Inferior parietal cortex (tissue), 1 donor: ENCODE results near the gene SNRPD2.
"Not testable (repeated sequence)": the region's sequence is repeated elsewhere in the genome, so short reads cannot be mapped to it uniquely, and the experiment has no call there.

Experiments used
- DNase-seq: peaks from one replicate; pipeline ENCODE4 v3.0.0-alpha.2; 2016; ENCODE audit errors: extremely low spot score

The SNRPD2 gene

GRCh38 chr19:45705115-45705514 lies 13.4 kb upstream of the SNRPD2 start:
- no peak for DNase-seq

DNA sequence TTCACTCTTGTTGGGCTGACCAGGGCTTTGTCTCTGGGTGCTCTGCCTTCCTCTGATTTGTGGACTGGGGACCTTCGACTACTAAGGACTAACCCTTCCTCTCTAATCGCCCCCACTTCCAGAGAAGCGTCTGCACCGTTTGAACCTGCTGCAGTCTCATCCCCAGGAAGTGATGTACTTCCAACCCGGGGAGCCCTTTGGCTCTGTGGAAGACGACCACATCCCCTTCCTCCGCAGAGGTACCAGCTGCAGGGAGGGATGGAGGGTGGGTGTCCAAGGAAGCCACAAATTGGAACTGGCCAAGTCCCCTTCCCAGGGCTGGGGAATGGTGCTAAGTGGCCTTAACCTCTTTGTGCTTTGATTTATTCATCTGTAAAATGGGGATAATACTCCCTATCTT lies 9.9 kb upstream of the SNRPD2 start:
- DNase-seq, result no peak

GRCh38 chr19:45693106-45693788 lies 1.5 kb upstream of the SNRPD2 start:
- peak; percentile 68 for DNase-seq

DNA sequence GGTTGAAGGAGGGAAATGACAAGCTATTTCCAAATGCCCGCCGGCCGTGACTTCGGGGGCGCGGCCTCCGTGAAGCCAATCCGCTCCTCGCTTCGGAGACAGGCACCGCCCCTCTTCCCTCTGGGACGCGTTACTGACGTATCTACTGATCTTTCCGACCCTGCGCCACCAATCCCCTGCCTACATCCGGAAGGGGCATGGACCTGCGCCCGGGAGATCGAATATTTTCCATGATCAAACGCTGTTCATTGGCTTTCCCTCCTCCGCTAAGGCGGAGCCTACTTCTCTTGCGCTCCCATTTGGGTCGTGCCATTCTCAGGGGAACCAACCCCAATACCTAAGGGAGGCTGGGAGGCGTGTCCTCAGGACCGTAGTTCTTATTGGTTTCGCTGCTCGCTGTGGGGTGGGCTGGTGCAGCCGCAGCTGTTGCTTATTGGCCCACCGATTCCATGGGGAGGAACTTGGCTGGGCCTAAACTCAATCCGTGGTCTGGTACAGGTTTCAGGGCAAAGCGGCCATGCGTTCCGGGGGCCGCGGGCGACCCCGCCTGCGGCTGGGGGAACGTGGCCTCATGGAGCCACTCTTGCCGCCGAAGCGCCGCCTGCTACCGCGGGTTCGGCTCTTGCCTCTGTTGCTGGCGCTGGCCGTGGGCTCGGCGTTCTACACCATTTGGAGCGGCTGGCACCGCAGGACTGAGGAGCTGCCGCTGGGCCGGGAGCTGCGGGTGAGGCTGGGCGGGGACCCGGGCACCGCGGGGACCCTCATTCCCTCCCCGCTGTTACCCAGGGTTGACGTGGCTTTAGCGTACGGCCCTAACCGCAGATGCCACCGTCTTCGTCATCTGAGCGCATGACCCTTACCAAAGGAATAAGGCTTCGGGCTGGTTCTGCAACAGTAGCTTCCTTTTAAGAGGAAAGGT lies 693 bp upstream of the SNRPD2 start, which contains the start of gene QPCTL:
QPCTL (plus strand) TSS at position 480 of the 919 bp plus-strand sequence; CDS start at position 518, 38 bp downstream.
- DNase-seq, result peak; percentile 98

- no peak for DNase-seq
These were observed 4.2 kb downstream of the SNRPD2 start for GRCh38 chr19:45687599-45687998.

GRCh38 chr19:45685045-45685444 lies 6.7 kb downstream of the SNRPD2 start:
- DNase-seq, result not testable (repeated sequence)

GRCh38 chr19:45682908-45683307 lies 8.8 kb downstream of the SNRPD2 start:
- DNase-seq, result no peak

DNA sequence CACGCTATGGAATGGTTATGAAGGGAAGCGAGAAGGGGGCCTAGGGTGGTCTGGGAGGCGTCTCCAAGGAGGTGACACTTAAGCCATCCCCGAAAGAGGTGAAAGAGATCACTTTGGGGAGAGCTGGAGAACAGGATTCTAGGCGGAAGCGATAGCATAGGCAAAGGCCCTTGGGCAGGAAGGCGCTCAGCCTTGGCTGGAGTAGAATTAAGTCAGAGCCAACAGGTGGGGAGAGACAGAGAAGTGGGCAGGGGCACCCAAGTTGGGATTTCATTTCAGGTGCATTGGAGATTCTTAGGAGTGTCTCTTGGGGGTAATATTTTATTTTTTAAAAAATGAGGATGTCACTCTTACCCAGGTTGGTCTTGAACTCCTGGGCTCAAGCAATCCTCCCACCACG lies 9.6 kb downstream of the SNRPD2 start:
- no peak for DNase-seq

DNA sequence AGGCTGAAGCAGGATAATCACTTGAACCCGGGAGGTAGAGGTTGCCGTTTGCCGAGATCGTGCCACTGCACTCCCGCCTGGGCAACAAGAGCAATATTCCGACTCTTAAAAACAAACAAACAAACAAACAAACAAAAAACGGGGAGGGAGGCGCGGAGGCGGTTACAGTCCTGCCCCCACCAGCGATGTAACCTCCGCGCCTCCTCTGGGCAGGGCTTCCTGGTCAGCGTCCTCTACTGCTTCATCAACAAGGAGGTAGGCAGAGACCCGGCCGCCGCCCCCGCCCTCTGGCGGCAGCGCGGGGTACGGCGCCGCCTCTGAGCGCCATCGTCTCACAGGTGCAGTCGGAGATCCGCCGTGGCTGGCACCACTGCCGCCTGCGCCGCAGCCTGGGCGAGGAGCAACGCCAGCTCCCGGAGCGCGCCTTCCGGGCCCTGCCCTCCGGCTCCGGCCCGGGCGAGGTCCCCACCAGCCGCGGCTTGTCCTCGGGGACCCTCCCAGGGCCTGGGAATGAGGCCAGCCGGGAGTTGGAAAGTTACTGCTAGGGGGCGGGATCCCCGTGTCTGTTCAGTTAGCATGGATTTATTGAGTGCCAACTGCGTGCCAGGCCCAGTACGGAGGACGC lies 10.2 kb downstream of the SNRPD2 start:
- peak; percentile 80 for DNase-seq

GRCh38 chr19:45677351-45678230 lies 14.2 kb downstream of the SNRPD2 start:
- DNase-seq, result peak; percentile 16

DNA sequence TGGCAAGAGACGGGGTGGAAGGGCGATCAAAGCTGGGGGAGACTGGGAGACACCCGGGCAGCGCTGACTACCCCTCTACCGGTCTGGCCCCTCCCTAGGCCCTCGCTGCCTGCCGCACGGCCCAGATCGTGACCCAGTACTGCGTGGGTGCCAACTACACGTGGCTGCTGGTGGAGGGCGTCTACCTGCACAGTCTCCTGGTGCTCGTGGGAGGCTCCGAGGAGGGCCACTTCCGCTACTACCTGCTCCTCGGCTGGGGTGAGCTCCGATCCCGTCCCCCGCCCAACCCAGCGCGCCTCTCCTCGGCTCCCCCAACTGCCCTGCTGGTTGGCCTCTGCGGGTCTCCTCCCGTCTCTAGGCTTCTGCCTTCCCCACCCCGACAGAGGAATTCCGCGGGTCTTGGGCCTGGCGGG lies 14.9 kb downstream of the SNRPD2 start:
- DNase-seq, result no peak

- no peak for DNase-seq
These were observed 16.8 kb downstream of the SNRPD2 start for GRCh38 chr19:45674946-45675345.

DNA sequence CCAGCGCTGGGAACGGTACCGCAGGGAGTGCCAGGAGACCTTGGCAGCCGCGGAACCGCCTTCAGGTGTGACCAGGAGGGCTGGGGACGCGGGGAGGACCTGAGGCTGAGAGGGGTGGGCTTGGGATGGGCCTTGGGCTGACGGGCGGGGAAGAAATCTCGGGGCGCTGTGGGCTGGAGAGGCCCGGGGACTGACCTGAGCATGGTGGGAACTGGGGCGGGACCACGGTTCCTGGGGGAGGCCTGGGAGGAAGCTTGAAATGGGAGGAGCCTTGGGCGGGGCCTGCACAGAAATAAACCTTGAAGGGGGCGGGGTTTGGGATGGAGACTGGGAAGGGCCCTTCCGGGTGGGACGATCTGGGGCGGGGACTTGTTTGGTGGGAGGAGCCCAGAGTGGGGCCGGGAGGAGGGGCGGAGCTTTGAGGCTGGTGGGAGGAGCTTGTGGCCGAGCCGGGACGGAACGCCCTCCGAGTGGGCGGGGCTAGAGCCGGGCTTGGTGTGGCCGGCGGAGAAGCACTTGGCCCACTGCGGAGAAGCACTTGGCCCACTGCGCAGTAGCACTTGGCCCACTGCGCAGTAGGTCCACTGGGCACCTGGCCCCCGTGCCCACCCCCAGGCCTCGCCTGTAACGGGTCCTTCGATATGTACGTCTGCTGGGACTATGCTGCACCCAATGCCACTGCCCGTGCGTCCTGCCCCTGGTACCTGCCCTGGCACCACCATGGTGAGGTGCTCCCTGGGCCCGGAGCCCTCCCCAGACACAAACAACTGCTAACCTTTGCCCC lies 20.9 kb downstream of the SNRPD2 start:
- DNase-seq, result peak; percentile 39

GRCh38 chr19:45668342-45668871 lies 23.3 kb downstream of the SNRPD2 start:
- DNase-seq, result no peak

- DNase-seq, result no peak
These were observed 24.0 kb downstream of the SNRPD2 start, which contains the start of gene GIPR for GRCh38 chr19:45667620-45668341. Gene GIPR (plus strand): TSS chr19:45668221. CDS start chr19:45669521, 1,300 bp downstream.

- DNase-seq, result no peak
These were observed 27.2 kb downstream of the SNRPD2 start for GRCh38 chr19:45664575-45664974.

- DNase-seq, result no peak
These were observed 28.0 kb downstream of the SNRPD2 start for GRCh38 chr19:45663800-45664199.

DNA sequence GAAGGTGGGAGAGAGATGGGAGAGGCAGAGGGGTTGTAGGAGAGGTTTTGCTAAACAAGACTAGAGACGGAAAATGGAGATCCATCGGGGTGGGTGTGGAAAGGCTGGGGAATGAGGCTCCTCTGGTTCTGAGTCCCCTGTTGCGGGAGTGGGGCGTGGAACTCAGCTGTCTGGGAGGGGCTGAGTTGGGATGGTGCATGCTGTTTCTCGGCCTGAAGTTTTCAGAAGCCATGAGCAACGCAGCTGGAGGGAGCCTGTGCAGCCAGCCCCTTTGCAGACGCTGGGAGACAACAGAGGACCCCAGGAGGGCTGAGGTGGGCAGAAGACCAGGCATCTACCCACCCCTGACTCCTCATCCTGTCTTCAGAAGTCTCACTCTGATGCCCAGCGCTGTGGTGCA lies 31.1 kb downstream of the SNRPD2 start:
- DNase-seq, result no peak

DNA sequence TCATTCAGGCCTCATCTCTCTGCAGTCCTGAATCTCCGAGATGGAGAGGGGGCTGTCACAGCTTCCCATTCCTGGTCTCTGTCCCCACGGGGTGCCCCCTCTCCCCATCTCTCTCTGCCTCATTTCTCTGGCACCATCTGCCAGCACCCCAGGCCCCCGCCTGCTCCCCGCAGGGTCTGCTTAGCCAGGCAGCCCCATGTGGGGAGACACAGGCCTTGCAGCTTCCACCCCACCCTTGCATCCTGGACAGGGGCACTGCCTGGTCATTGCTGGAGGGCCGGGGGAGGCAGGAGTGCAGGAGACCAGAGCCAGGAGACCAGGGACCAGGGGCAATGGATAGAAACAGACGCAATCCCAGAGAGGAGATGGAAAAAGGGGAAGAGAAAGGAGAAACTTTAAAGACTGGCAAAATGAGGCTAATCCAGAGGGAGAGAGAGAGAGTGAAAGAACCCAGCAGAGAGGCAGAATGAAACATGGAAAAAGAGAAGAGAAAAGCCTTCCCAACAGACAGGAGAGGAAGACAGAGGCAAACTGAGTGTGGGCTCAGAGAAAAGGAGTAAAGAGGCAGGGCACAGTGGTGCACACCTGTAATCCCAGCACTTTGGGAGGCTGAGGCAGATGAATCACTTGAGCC lies 32.5 kb downstream of the SNRPD2 start:
- no peak for DNase-seq
